Breast epithelium (tissue), 3 donors: ENCODE measurements around the gene CCT8.

Source experiments
- CTCF ChIP-seq, 3 donors: fragments of 450-650 bp; IDR thresholded peaks; one replicate each; pipeline ENCODE4 v1.5.1; 2016 to 2017; ENCODE audit warnings: antibody characterized with exemption in 3 of 3, mild to moderate bottlenecking in 3 of 3, moderate library complexity in 3 of 3
- POLR2A ChIP-seq: fragments of 450-650 bp; IDR thresholded peaks from one replicate; pipeline ENCODE4 v1.6.1; 2016; ENCODE audit warnings: antibody characterized with exemption, mild to moderate bottlenecking, moderate library complexity
- POLR2AphosphoS5 ChIP-seq, 3 donors: sonication (generic); formaldehyde crosslinking; IDR thresholded peaks; one replicate each; pipeline ENCODE4 v1.6.1; 2017; ENCODE audit warnings: antibody characterized with exemption in 3 of 3

- TF ChIP-seq POLR2A (no peak), CTCF (IDR thresholded peaks at IDR 0.05) (no peak), POLR2AphosphoS5 (IDR thresholded peaks at IDR 0.05) (no peak)
Observed at GRCh38 chr21:29018540-29018939, 54.9 kb downstream of the CCT8 start.
